Activated T-helper 1 cell treated with anti-CD3 and anti-CD28 coated beads, Interleukin-2, amount 50 U/mL, for 16 hours (primary cell): Measurements from ENCODE around the gene MSI2.
"Not testable (repeated sequence)": the region's sequence is repeated elsewhere in the genome, so short reads cannot be mapped to it uniquely, and the experiment has no call there.

Experiments used
- DNase-seq, 2 donors: peaks; one replicate each; pipeline ENCODE4 v3.0.0-alpha.2; 2020; ENCODE audit warnings: low read depth in 1 of 2, low spot score in 1 of 2

MSI2 gene

DNA sequence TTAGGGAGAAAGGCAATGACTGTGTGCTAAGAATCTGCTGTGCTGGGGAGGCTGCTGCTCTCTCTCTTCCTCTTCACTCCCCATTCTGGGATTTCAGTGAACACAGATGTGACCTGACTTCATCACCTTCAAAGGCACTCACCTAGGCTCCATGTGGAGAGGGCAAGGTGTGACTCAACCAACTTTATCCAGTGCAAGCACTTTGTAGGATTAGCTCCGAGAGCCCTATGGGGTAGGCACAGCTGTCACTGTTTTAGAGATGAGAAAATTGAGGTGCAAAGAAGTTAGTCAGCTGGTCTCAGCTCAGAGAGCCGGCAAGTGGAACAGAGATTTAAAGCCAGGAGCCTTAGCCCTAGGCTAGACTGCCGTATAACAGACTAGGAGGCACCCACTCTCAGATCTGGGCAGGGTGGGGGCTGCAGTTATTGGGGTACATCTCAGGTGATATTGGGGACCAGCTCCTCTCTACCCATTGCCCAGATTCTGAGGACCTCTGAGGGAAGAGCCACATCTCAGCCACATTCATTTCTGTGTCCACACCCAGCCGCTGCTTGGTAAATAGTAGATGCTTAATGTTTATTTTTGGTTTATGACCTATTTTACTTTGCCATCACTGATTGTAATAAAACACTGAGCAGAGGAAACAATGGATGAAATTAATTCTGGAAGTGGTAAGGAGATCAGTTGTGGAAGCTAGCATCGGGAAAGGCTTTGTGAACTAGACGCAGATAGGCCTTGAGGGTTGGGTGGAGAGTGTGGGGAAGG is 350.0 kb downstream of the MSI2 start:
- no peak for DNase-seq

DNA sequence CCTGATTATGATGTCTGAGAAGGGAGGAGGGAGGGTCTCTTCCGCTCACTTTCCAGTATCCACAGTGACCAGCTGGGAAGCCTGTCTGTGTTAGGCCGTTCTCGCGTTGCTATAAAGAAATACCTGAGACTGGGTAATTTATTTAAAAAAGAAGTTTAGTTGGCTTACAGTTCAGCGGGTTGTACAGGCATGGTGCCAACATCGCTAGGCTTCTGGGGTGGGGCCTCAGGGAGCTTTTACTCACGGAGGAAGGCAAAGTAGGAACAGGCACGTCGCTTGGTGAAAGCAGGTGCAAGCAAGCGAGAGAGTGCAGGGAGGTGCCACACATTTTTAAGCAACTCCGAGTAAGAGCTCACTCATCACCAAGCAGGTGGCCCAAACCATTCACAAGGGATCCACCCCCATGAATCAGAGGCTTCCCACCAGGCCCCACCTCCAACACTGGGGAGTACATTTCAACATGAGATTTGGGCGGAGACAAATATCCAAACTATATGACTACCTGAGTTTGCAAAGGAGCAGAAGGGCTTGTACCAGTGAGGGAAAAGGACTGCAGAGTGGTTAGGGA is 351.3 kb downstream of the MSI2 start:
- no peak for DNase-seq

DNA sequence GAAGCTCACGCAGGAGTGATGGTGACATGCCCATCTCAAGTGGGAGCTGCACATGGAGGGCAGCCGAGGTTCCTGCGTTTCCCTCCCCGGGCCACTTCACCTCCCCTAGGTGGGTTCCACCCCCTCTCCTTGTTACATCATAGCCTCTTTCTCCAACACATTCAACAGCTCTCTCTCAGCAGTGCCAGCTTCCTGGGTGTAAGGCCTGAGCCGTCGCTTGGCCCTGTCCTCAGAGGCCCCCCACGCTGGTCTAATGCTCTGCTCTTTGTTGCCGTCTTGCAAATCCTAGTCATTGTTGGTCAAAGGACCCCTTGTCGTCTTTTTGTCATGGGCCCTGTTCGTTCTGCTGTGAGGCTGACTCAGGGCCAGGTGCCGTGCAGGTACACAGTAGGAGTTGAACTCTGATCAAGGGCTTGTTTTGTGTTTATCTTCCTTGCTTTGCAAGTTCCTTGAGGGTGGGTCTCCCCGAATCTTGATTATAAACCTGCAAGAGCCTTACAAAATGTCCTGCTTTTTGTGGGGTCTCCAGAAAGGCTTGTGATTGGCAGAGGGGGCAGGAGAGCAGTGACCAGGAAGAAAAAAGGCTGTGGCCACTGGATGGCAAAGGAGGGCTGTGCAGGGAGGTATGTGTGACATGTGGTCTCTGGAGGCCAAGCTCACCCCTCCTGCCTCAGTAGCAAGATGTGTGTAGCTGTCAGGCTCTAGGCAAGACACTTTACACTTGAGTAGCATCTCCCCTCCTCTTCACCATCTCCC is 352.2 kb downstream of the MSI2 start:
- no peak for DNase-seq

DNA sequence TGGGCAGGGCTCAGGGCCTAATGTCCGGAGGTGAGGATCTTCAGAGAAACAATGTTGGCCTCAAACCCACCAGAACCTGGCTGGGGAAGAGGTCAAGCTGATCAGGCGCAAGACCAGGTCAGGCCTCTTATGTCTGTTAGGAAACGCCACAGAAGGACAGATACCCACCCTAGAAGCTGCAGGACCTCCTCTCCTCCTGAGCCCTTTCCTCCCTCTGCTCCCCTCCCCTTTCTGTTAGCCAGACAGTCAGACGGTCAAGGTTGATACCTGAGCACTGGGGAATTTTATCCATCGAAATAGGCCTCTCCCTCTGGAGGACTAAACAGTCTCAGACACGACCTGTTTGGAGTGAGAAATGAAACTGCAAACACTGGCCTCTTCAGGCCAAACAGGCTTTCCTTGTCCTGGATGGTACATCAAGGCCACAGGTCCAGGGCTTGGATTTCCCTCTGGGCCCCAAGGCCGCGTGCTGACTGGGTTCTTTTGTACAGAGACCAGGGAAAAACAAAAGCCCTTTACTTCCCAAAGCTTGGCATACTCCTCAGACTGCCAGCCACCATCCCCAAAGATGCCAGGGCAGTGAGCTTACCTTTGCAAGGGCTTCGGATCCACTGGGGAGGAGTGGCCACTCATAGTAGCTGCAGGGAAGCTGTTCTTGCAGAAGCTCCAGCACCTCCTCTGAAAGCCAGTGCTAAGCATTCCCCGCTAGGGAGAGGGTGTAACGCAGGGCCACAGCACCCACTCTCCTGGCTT is 353.0 kb downstream of the MSI2 start:
- DNase-seq: no peak

DNA sequence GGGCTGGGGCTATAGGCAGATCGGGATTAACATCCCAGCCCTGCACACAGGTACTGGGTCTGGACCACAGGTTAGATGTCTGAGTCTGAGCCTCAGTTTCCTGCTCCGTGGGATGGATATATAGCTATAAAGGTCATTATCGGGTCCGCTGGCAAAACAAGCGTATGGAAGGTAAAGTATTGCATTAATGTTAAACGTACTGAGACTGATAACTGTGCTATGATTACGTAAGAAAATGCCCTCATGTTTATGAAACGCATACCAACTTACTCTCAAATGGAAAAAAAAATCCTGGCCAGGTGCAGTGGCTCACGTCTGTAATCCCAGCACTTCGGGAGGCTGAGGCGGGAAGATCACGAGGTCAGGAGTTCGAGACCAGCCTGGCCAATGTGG is 353.6 kb downstream of the MSI2 start:
- no peak for DNase-seq

DNA sequence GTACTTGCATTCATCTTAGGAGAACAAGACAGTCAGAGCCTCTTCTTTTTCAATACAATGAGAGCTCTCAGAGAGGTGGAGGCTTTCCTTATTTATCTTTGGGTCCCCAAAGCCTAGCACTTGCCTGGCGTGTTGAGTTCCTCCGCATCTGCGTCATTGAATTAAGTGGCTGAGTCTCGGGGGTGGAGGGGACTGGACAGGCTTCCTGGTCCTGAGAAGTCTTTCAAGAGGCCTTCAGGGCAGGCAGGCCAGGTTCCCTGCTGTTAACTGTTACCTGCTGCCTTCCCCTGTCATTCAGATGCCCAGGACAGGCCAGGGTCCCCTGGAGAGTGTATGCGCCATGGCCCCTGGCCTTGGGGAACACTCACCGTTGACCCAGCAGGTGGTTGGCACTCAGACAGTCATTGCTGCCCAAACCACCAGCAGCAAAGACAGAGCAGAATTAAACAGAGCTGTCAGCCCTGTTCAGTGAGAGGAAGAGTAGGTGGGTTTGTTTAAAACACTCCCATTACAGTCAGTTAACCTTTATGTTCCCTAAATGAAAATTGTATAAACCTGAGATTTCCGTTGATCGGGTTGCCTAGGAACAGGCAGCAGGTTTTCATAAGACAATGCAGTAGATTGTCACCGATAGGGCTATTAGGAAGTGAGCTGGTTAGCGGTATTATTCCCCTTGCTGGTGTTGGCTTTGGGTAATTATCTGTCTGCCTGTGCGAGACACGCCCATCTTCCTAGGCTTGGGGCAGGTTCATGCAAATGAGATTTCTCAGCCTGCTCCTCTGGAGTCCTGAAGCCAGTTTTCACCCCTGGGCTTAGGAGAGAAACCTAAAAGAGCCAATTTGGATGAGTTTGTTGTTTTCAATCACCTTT is 356.1 kb downstream of the MSI2 start:
- no peak for DNase-seq

DNA sequence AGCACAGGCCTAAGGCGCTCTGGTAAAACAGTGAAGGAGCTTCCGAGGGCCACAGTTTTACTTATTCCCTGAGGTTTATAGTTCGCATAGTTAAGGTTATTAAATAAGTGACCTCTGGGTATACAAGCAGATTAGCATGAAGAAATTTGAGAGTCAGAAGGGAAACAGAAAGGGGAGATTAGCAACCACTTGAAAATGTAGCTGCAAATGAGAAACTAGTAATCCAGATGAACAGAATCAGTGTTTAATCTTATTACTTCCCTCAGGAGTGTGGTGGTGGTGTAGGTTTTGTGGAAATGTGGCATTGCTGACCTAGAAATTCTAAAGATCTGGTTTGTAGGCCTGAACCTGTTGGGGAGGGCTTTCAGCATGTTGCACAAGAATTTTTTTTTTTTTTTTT is 358.4 kb downstream of the MSI2 start:
- DNase-seq: no peak

DNA sequence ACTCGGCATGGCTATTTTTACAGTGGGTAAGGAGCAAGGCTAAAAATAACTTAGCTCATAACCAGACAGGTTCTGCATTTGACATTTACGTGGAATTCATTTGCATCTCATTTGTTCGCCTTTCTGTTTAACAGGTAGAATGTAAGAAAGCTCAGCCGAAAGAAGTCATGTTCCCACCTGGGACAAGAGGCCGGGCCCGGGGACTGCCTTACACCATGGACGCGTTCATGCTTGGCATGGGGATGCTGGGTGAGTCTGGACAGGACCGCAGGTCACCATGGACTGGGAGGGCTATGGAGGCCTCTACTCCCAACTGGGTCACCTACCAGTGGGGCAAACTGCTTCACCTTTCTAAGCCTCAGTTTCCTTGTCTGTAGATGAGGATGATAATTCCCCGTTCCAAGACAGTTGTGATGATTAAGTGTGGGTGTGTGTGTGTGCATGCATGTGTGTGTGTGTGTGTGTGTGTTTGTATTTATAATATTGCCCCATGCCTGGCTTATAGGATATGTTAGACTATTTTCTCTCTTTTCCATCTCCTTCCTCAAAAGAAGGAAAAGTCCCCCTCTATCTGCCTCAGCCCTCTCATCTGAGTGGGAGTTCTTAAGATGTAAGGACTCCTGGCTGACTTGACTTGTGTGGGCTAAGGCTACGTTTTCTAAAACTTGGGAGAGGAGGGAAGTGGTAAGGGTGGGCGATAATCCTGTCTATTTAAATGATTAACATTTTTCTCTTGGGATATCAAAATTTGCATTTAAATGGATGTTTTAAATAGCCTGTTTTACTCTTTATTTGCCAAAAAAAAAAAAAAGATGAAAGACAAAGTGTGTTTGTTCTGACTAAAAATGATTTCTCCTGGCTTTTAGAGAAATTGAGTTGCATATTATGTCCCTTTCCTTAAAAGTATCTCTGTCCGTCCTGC is 359.8 kb downstream of the MSI2 start:
- no peak for DNase-seq

DNA sequence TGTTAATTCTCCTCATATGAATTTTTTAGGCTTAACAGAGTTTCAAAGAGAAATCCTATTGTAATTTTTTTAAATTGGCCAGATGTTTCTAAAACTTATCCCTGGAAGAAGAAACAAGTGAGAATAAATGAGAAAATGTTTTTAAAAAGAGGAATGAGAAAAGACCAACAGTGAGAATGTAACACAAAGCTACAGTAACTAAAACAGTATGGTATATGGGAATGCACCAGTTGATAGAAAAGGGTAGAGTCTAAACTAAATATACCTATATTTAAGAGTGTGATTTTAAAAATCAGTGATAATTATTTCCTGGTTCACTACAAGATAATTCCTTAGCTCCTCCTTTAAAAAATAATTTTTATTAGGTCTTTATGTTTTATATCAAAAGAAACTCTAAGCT is 360.9 kb downstream of the MSI2 start:
- DNase-seq: no peak

DNA sequence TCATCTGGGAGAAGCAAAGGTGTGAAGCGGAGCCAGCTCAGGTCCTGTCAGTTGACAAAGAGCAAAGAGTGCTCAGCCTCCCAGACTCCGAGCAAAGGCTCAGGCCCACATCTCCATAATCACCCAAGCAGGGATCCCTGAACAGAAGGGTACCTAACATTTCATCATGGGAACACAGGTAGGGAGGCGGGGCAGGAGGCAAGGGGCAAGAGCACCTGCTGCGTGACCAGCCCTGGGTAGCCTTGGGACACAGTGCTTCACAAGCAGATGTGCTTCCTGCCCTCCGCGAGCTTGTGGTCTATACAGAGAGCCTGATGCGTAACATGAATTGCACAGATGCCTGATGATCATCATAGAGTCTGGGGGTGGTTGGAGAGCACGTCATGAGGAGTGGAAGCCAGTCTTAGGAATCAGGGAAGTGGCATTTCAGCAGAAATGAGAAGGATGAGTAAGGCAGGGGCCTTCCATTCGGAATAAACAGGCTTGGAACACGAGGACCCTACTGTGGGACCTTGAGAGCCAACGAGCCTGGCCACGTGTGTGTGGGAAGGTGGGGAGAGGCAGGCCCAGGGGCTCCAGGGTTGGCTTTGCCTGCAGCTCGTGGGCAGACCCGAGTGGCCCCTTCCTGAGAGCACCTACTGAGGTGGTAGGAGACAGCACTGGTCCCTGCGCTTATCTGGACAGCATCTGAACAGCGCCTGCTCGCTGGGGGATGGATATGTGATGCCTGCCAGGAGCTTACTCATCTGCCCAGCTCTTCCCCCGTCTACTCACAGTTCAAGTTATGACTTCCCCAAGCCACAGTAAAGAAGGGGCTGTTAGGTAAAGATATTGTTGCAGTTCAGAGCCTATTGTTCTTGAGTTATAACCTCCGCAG is 363.0 kb downstream of the MSI2 start:
- no peak for DNase-seq

DNA sequence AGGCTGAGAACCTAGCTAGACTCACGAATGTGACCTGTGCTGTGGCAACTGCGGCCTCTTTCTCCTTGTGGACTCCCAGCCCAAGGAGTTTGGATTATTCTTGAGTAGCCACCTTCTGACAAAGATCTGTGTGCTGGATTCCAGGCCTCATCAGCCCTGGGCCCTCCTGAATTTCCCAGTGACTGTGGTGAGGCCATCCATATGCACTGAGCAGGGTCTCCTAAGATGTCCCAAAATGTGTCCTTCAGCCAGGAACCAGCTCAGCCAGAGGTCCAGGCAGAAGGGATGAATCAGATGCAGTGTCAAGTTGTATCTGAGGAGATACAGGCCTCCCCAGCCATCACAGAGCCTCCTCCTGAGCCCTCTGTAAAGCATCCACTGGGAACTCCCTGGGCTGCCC is 364.3 kb downstream of the MSI2 start:
- no peak for DNase-seq

DNA sequence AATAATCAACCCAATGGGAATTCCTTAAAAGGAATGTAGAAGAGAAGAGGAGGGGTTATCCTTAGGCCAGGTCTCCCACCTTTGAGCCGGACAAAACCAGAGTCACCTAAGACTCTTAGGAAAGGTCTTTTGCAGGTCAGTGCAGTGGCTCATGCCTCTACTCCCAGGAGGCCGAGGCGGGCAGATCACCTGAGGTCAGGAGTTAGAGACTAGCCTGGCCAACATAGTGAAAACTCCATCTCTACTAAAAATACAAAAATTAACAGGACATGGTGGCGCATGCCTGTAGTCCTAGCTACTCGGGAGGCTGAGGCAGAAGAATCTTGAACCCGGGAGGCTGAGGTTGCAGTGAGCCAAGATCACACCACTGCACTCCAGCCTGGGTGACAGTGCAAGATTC is 365.5 kb downstream of the MSI2 start:
- not testable (repeated sequence) for DNase-seq

DNA sequence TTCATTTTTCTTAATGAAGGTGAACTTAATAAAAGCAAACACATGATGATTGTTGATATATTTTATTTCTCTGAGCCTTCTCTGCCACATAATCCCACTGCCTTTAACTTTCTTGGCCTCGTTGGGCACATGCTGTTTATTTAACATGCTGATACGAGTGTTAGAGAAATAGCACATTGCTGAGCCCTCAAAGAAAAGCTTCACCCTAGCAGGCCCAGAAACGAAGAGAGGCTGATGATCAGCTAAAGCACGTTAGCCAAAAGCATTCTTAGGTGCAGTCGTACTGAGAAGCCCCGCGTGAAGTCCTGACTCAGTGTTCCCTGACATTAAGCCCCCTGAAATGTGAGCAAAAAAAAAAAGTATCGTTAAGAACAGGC is 366.0 kb downstream of the MSI2 start:
- no peak for DNase-seq

DNA sequence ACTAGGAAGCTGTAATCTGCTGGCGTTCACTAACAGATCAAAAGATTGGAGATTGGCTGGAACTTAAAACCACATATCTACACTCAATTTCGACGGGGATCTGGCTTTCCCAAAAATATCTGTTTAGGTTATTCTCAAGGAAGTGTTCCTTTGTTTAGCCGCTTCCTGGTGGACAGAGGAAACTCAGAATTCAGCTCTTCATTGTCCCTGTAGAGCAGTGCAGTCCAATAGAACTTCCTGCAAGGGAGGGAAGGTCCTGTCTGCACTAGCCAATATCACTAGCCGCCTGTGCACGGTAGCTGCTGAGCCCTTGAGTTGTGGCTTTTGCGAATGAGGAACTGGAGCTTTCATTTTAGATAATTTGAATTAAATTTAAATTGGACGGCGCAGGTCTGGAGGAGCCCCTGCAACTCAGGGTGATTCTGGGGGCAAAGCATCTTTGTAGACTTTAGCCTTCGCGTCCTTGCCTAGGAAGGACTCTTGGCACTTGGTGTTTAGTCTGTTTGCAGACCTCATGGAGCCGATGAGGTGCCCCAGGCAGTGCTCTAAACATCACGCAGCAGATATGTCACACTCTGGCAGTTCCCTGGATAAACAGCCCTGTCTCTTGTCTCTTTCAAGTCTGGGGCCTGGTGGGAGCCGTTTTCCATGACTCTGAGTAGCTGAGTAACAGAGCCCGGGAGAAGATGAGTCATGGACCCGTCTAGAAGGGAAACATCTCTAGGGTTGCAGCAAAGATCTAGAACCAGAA is 366.5 kb downstream of the MSI2 start:
- DNase-seq: no peak

DNA sequence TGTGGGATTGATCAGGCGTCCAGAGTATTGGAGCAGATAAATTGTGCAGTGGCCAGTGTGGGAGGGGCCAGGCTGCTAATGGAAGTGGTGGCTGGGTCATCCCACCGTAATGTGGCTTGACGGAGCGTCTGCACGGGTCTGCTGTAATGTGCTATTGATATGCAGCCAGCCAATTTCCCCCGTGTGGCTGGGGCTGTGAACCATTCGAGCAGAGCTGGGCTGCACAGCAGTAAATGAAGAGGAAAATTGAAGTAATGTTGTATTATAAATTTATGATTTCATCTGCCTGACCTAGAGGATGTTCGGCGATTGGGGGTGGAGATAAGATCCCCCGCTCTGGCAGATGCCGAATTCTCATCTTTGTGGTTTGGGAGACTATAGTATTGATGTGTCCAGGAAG is 367.3 kb downstream of the MSI2 start:
- DNase-seq: no peak

DNA sequence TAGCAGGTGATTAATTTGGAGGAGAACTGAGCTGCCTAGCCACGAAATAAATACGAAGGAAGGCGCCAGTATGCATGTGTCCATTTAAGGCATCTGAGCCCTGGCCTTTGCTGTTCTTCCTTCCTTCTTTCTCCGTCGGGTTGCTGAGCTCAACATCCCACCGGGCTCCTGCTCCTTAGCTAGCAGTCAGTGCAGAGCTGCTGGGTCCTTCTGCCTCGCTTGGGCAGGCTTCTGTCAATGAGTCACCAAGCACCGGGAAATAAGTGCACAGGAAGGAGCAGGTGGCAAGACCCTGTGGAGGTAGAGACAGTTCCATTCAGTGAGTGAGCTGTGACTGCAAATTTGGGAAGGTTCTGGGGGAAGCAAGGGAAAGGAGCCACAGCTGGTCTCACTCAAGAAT is 368.1 kb downstream of the MSI2 start:
- no peak for DNase-seq

DNA sequence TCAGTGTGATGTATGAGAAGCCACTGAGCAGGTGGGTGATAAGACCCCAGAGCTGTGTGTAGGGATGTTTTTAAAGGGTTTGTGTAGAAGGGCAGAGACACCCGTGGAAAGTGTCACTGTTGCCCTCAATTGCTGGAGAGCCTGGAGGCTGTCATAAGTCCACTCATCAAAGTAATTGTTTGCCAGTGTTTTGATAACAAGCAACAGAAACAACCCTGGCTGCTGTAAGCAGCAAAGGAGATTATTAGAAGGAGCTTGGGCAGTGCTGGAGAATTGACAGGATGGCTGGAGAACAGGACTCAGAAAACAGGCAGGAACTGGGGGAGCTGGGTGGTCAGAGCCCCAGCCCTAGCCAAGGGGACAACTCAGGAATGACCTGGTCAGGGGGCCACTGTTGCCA is 369.2 kb downstream of the MSI2 start:
- DNase-seq: no peak

DNA sequence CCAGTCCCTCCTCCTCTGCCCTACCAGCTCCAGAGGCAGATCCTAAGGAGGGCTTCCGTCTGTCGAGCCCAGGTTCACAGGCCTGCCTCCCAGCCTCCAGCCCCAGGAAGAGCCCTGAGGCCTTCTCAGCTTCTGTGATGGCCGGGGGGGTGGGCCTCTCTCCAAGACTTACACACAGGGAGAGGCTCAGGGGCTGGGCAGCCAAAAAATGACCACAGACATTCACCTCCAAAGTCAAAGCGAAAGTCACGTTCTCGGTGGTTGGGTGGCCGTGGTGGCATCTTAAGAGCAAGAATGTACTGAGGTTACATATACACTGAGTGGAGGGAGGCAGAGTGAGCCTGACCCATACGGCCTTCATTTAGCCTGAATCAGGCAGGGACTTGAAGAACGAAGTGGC is 369.6 kb downstream of the MSI2 start:
- DNase-seq: no peak
